HG03280 (cell line): Measurements from ENCODE around the gene LMO4.
A peak's percentile ranks its signal among the peaks of the same experiment; 100 is the strongest.

Experiments used
- ATAC-seq: cut with Tn5 transposase; IDR thresholded peaks from one replicate; pipeline ENCODE4 v1.9.1; 2021; ENCODE audit warnings: mild to moderate bottlenecking, moderate library complexity; ENCODE audit not compliant: unreplicated experiment

Gene LMO4, protein sequence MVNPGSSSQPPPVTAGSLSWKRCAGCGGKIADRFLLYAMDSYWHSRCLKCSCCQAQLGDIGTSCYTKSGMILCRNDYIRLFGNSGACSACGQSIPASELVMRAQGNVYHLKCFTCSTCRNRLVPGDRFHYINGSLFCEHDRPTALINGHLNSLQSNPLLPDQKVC

DNA sequence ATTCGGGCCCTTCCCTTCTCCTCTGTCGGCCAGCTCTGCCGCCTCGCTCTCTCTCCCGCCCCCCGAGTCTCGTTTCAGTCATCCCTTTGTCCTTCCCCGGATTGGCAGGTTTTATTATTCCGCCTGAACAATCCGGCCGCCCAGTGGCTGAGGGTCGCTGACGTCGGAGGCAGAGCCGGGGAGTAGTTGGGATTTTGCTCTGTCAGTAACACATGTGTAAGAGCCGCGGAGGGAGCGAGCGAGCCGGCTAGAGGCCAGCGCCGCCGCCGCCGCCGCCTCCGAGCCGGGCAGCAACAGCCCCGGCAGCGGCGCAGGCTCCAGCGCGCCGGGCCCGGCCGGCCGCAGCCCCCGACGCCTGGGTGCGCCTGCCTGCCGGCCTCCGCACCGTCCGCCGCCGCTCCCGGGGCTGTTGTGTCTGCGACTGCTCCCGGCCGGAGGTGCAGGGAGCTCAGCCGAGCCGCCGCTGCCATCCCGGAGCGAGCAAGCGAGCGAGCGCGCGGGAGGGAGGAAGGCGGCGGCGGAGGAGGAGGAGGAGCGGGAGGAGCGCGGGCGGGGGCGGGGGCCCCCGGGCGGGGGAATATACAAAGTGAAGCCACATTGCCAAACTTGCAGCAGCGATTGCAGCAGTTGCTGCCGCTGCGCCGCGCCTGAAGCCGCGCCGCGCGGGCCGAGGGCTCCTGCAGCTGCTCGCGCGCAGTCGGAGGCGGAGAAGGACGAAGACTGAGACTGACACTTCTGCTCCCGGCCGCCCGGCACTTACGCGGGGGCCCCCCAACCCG lies at the start of gene LMO4:
TSS of gene LMO4 (plus strand) at position 609 of the 779 bp plus-strand sequence. CDS start 3,136 bp downstream, outside the sequence.
- peak; percentile 78 for ATAC-seq

DNA sequence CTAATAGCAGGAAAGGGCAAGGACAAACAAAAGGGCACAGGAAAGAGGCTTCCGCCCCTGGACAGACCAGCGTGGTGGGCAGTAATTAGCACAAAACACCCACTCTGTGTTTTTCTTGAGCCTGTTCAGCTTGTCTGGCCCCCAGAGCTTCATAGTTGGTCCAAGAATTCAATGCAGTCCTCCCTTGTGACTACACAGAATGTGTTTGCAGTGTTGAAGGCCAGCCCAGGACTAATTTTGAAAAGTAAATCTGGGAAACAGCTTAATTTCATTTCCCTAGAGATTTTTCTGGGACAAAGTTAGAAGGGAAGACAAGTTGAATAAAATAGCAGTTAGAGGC lies 49.2 kb upstream of the LMO4 start:
- ATAC-seq, result no peak

DNA sequence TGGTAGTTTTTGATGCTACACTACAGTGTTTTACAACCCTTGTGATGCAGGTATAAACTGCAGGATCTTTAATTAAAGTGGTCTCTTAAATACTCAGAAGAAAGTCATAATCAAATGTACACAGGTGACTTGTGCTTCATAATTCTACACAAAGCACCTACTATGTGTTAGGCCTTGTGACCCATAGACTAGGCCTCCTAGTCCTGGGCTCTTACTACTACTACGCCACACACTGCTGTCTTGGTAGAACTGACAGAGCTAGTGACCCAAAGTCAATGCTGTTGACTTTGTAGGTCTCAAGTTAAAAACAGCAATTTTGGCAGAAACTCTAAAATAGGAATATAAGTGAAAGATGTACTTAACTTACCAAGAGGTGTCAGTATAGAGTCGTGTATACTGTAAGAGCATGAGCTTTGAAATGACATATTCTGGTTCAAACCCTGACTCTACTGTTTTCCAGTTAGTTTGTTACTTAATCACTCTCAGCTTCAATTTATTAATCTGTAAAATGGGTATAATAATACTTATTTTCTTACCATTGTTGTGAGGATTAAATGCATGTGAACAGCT lies 48.6 kb upstream of the LMO4 start:
- no peak for ATAC-seq

DNA sequence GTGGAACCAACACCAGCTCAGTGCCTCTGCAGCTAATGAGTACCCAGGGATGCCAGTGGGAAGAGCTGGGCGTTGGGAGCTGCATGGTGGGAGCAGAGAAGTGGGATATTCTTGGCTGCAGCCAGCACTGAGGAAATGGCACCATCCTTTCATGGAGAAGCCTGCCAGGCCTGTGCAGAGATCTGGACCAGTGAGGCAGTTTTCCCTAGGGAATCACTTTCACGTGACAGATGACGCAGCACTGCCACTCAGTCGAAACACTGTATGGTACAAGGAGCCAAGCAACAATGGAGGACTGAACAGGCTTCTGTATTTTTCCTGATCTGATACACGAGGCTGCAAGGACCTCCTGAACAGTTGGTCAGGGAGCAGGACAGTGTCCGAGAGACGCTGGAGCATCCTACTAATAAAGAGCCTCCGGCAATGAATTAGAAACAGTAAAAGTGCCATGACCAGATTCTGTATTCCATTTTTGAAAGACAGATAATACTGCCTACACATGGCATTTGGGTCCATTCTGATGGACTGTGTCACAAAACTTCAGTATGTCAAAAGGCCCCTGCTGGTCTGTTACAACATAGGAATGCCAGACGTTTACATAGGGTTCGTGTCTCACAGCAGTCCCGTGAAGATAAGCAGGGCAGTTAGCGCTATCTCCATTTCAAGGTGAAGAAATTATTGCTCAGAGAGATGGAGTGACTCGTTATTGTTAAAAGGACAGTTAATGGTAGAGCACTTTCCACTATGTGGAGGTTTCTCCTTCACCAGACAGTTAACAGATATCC lies 44.0 kb upstream of the LMO4 start:
- no peak for ATAC-seq

DNA sequence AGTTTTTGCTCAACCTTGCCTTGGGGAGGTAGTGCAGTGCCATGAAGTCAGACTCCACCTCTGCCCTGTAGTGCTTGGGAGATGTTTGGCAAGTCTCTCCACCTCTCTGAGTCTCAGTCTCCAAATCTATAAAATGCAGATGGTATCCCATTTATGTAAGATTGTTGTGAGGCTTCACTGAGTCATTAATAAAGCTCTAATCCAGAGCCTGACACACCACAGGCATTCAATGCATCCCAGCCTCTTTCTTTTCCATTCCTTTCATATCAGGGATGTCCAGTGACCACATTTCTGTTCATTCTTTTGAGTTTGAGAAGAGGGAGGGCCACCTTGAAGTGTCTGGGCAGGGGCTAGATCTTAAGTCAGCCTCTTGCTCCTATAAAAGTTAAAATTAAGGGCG lies 37.6 kb upstream of the LMO4 start:
- ATAC-seq, result no peak

DNA sequence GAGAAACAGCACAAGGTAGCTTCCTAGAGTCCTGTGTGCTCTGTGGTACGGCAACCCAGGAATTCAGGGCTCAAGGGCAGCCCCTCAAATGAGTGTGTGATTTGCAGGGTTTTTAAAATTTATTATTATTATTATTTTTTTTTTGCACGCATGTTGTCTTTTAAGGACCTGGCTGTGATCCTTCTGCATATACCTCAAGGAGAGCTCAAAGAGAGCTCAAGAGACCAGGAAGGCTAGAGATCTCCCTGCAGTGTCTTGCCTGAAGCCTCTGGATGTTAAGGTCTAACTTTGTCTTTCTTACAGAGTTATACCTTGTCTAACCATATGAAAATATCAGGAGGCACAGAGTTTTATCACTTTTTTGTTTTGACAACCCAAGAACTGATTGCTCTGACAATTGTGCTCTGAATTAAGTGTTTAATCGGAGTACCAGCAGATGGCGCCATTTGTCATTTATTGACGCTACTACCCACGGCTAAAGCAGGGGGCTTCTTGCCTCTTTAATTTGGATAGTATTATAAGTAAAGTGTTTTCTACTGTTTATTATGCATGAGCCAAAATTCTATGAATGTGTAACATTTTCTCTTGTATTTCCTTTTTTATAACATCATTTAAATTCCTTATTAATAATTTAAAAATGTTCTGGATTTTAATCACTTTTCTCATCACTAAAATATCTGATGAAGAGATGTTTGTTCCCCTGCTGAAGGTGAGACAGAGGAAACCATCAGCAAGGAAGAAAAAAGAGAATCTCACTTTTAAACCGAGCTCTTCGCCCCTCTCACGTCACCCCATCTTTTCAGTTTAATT lies 35.8 kb upstream of the LMO4 start:
- ATAC-seq, result peak; percentile 75

DNA sequence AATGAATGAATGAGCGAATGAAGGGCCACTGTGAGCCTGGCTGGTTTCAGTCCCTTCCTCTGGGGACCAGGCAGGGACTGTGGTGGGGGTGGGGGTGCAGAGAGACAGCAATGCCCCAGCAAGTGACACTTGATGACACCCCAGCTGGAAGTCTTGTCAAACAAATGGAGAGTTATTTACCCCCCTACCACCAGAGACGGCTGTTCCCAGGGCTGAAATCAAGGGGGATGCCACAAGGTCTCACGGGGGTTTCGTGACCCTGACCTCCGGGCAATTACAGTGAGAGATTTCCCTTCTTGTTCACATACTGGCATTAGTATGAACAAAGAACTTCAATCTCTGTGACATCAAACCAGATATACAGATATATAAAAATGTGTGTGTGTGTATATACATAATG lies 34.0 kb upstream of the LMO4 start:
- no peak for ATAC-seq

DNA sequence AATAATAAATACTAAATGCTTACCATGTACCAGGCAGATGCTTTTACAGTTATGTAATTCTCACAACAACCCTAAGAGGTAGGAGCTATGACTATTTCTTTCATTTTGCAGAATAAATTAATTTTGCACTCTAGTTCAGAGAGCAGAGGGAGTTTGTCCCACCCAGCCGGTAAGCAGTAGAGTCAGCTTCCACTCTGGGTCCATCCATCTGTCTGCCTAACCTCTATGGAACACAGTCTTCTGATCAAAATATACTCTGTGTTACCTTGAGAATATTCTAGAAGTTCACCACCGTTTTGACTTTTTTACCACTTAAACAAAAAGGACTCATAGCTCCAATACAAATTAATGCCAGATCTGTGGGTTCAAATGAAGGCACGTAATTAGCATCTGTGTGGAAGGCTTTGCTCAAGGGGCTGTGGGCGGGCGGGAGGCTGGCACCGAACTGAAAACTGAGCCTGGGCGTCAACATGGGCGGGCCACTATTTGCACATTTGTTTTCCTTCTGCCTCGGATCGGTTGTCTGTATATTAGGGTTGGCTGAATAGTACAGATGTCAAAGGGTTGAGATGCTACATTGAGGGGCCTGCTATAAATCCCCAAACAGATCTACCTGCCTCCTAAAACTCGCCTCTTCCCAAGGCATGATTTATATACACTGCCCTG lies 33.1 kb upstream of the LMO4 start:
- ATAC-seq, result no peak

DNA sequence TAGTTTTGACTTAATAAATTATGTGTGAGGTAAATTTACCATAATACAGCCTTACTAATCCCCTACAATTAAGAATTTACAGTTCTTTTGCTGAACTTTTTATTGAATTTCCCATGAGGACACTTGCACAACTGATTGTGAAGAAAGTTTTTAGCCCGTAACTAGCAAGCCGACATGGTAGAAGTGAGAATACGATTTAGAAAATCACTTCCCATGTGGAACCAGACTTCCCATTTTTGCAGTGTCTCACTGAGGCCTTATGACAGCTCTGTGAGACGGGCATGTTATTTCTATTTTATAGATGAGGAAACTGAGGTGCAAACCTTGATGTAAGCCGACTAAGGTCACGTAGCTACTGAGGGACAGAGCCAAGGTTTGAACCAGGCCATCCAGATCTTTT lies 32.5 kb upstream of the LMO4 start:
- ATAC-seq, result no peak

DNA sequence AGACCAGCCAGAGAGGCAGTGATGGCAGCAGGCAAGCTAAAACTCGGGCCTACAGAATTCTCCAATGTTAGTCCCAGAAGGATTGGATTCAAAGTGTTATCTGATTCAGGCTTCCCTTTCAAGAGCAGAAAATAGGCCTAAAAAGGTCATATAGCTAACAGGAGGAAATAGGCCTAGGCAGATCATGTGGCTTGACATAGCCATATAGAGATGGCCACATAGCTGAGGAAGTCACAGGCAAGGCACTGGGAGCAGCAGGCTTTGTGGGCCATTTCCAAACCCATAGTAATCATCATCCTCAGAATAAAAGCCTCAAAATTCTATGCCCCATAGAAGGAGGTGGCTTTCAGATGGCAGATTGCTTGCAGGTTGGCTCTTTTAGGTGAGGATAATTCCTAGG lies 29.0 kb upstream of the LMO4 start:
- ATAC-seq, result no peak

DNA sequence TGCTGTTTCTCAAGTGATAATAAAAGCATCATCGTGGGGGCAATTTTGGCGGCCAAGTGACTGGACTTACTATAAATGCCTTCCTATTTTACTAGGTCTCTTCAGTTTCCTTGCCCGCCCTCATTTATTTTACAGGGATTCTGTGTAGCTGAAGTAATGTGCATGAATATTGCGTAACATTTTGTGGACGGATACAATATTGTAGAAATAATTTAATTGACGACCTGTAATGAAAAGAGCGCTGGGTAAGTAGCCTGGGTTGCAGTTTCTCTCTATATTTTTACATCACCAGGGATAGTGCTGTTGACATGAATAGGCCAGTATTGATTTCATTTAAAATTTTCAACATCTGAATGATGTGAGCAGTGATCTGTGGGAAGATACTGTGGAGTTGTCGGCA lies 28.1 kb upstream of the LMO4 start:
- no peak for ATAC-seq

DNA sequence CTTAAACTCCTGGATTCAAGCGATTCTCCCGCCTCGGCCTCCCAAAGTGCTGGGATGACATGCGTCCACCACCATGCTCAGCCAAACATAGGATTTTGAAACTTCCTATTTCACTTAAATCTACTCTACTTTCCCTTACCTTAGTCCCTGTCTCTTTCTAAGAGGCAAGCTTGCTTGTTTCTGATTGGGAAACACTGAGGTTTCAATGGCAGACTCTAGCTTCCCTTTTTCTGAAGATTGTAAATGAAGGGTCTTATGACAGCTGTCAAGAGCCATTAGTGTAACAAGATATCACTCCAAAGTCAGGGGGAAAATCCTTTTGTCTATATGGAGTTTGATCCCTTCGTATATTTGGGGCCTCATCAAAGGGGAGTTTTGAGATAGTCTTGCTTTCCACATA lies 23.5 kb upstream of the LMO4 start:
- ATAC-seq, result no peak

DNA sequence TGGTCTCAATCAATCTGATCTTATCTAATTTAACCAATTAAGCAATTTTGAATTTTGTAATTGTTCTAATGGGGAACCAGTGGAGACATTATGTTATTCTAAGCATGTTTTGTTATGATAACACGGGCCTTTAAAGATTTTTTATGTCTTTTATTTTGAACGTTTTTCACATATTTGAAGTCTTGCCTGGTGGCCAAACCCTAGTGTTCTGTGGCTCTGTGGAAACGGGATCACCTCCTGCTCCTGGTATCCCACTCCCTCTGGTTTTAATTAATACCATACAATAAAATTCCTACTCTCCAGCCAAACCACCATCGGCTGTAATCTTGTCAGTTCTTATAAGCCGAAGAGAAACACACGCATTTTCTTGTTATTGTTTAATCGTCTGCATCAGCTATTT lies 22.9 kb upstream of the LMO4 start:
- no peak for ATAC-seq

DNA sequence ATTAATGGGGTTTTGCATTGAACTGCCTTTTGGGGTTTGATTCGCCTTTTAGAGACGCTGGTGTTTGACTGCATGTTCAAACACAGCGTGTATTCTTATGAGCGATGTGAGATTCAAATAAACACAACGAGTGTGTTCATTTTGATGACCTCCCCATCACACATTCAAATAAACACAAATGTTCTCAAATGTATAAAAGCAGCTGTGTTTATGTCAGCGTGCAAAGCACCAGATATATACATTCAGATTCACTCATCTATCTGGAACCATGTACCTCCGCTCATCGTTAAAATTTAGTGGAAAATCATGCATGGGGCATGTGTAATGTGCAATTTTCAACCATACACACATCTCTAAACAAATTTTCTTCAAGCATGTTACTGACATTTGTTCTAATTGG lies 21.4 kb upstream of the LMO4 start:
- no peak for ATAC-seq

DNA sequence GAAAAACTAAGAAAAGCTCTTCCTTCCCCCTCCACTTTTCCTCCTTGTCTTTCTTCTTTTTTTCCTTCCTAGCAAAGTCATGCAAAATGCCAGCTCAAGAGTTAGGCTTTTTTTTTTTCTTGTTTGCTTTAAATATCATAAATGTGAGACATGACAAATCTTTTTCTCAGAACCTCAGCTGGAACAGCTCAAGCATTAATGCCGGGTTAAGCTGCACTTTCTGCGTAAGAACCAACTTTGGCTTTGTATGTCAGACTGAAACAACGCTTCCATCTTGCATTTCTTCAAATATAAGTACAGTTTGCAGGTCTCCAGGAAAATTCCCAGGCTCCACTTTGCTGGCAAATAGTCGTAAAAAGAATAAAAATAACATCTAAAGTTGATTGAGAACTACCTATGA lies 20.7 kb upstream of the LMO4 start:
- ATAC-seq, result no peak

DNA sequence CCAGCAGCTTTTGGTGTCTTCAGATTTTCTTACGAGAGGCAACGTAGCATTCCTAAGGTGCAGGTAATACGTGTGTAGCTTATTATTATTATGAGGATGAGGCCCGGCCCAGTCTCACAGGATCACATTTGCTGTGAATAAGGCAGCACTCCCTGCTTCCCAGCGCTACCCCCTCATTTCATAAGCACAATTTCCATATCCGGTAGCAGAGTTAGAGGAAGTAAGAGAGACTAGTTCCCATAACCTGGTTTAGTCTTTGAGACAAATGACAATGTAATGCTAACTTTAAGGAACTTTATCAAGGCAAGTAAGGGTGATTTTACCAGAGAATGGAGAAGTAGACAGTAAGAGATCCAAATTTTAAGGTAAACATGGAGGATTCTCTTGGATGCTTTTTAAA lies 14.6 kb upstream of the LMO4 start:
- no peak for ATAC-seq

DNA sequence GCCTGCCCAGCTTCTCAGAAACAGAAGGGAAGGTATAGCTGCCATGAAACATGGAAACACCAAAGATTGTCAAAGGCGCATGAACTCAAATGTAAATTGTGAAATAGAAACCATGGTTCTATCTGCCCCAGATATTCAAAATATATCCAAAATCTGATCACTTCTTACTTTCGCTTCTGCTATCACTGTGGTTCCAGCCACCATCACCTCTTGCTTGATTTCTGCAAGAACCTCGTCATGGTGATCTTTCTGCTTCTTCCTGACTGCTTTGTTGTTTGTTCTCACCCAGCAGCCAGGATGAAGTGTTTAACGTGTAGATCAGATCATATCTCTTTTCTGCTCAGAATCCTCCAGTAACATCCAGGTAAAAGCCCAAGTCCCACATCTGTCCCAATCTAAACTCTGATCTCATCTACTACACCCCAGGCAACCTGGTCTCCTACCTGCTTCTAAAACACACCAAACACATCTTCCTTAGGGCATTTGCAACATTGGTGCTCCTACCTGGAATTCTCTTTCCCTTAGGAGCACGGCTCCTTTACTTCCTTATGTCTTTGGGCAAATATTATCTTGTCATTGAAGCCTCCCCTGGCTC lies 10.5 kb upstream of the LMO4 start:
- ATAC-seq, result peak; percentile 74

DNA sequence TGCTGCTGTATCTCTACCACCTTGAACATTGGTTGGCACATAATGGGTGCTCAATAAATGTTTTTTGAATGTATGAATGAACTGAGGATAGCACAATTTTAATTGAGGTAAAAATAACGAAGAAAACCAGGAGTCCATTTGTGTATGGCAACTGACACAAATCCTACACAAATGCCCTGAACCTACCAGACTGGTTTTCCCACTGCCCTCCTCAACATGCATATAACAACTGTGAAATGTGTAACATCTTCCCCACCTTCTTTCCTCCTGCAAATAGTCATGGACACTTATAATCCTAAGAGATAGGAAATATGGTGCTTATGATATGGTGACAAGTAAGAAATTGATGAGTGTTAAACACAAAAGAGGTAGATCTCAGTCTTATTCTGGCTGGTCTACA lies 9.9 kb upstream of the LMO4 start:
- ATAC-seq, result no peak

DNA sequence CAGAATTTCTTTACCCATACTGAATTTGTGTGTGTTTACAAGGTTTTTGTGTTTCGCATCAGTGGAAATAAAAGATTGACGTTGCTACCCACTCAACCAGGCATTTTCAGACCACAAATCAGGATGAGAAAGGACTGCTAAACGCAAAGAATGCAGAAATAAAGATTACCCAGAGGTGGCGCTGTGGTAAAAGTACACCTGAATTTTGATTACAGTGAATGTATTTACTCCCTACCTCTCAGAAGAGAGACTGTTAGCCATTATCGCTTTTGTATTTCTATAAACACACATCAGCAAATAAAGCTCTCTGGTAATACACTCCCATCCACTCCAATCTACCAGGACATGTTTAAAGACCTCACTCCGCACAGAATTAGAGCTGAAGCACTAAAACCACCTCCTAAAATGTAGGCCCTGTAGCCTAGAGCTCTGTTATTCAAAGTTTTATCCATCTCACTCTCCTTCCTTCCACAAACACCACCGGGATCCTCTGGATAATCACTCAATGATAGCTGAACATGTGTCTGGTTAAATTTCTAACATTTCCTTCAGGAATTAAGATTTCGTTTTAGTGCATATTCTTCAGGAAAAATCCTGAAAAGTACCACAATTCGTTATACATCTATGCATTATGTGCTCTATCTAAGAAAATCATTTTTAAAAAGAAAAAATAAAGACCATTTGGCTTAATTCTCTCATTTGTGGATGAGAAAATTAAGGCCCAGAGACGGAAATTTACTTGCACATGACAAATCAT lies 2.5 kb upstream of the LMO4 start:
- no peak for ATAC-seq
